Astrocyte (in vitro differentiated cells and primary cell): ENCODE data around the gene CKLF. TPM values are rescaled to one million over a fixed set of nuclear protein-coding genes. Genes with fewer than 3 reads are reported as not detected.

ENCODE experiments used
- DNase-seq: peaks from one replicate; pipeline ENCODE4 v3.0.0-alpha.2; 2010; ENCODE audit warnings: low read depth
- FAIRE-seq: peaks from 2 replicates; lab custom pipeline; 2011; peaks lifted over from hg19 to GRCh38; lab: Jason Lieb, UNC
- H2AFZ ChIP-seq: 2 replicates; pipeline ENCODE4 v1.6.0; 2012; ENCODE audit warnings: low read depth, low read length, inconsistent platforms
- H3K27ac ChIP-seq: 2 replicates; pipeline ENCODE4 v1.5.1; 2011; ENCODE audit warnings: low read depth, low read length, inconsistent platforms
- H3K27me3 ChIP-seq: 2 replicates; pipeline ENCODE4 v1.6.0; 2011; ENCODE audit warnings: low read length, inconsistent platforms; ENCODE audit not compliant: insufficient read depth
- H3K36me3 ChIP-seq: 2 replicates; pipeline ENCODE4 v1.5.1; 2011; ENCODE audit warnings: low read length, inconsistent platforms; ENCODE audit not compliant: insufficient read depth
- H3K4me1 ChIP-seq: 2 replicates; pipeline ENCODE4 v1.5.1; 2011; ENCODE audit warnings: low read length, inconsistent platforms; ENCODE audit not compliant: insufficient read depth
- H3K4me2 ChIP-seq: 2 replicates; pipeline ENCODE4 v1.6.0; 2012; ENCODE audit warnings: low read length, inconsistent platforms
- H3K4me3 ChIP-seq: 2 replicates; pipeline ENCODE4 v1.5.1; 2011; ENCODE audit warnings: low read depth, mild to moderate bottlenecking, low read length, inconsistent platforms; ENCODE audit not compliant: insufficient read depth
- H3K79me2 ChIP-seq: 2 replicates; pipeline ENCODE4 v1.6.0; 2012; ENCODE audit warnings: mild to moderate bottlenecking, low read length, inconsistent platforms; ENCODE audit not compliant: insufficient read depth
- H3K9ac ChIP-seq: 2 replicates; pipeline ENCODE4 v1.6.0; 2012; ENCODE audit warnings: mild to moderate bottlenecking, low read length, inconsistent platforms
- H3K9me3 ChIP-seq: 2 replicates; pipeline ENCODE4 v1.5.1; 2012; ENCODE audit warnings: low read depth, mild to moderate bottlenecking, low read length, inconsistent platforms; ENCODE audit not compliant: insufficient read depth
- H4K20me1 ChIP-seq: 2 replicates; pipeline ENCODE4 v1.6.0; 2012; ENCODE audit warnings: low read length, inconsistent platforms; ENCODE audit not compliant: insufficient read depth
- H3K27ac Mint-ChIP-seq: one replicate; pipeline ENCODE4 v1.8.0; 2021; ENCODE audit warnings: mild to moderate bottlenecking, mixed read lengths; ENCODE audit not compliant: unreplicated experiment
- H3K27me3 Mint-ChIP-seq: one replicate; pipeline ENCODE4 v1.8.0; 2021; ENCODE audit warnings: low read depth, mixed read lengths; ENCODE audit not compliant: unreplicated experiment
- H3K36me3 Mint-ChIP-seq: one replicate; pipeline ENCODE4 v1.8.0; 2021; ENCODE audit warnings: low read depth, mixed read lengths; ENCODE audit not compliant: unreplicated experiment
- H3K4me1 Mint-ChIP-seq: one replicate; pipeline ENCODE4 v1.8.0; 2021; ENCODE audit warnings: low read depth, mixed read lengths; ENCODE audit not compliant: unreplicated experiment
- H3K4me3 Mint-ChIP-seq: one replicate; pipeline ENCODE4 v1.8.0; 2021; ENCODE audit warnings: mild to moderate bottlenecking, moderate library complexity, mixed read lengths; ENCODE audit not compliant: unreplicated experiment
- H3K9me3 Mint-ChIP-seq: one replicate; pipeline ENCODE4 v1.8.0; 2021; ENCODE audit warnings: mild to moderate bottlenecking, mixed read lengths; ENCODE audit not compliant: unreplicated experiment
- CTCF ChIP-seq: IDR thresholded peaks from 2 replicates; pipeline ENCODE4 v1.5.1; 2011; ENCODE audit warnings: low read depth, mild to moderate bottlenecking, inconsistent platforms, low read length, moderate library complexity; ENCODE audit not compliant: insufficient read depth
- EZH2 ChIP-seq: IDR thresholded peaks from 2 replicates; pipeline ENCODE4 v1.6.1; 2012; ENCODE audit warnings: mild to moderate bottlenecking, low read length, inconsistent platforms; ENCODE audit not compliant: insufficient read depth
- total RNA-seq: library from RNA; stranded (reverse); gene quantifications from 2 replicates; pipeline ENCODE4 v1.2.1, GENCODE V29; 2021

CKLF gene
- total RNA-seq, 1 donor from 2014 or later = 24.5 TPM

GRCh38 chr16:66522816-66523590 lies 29.4 kb upstream of the CKLF start:
- H3K9ac ChIP-seq = no peak overlapping the region
- no peak overlapping the region for H3K4me3 ChIP-seq
- no peak overlapping the region for H3K27ac ChIP-seq
- H3K4me1 ChIP-seq = peaks cover 16% of the 10 kb centered on the region
- no peak for DNase-seq
- H3K27me3 ChIP-seq = no peaks in the 10 kb centered on the region
- peaks cover 25% of the 10 kb centered on the region for H3K4me1 Mint-ChIP-seq
- no peaks in the 10 kb centered on the region for H3K36me3 ChIP-seq
- H3K4me3 Mint-ChIP-seq = no peak overlapping the region
- no peaks in the 10 kb centered on the region for H3K9me3 ChIP-seq
- no peak for FAIRE-seq
- no peaks in the 10 kb centered on the region for H4K20me1 ChIP-seq
- H3K36me3 Mint-ChIP-seq = peaks cover 14% of the 10 kb centered on the region
- TF ChIP-seq EZH2 = no peak
- no peak for TF ChIP-seq CTCF
- H3K79me2 ChIP-seq = peaks cover 4% of the 10 kb centered on the region
- H2AFZ ChIP-seq = no peak overlapping the region
- no peaks in the 10 kb centered on the region for H3K9me3 Mint-ChIP-seq
- peaks cover 3% of the 10 kb centered on the region for H3K27me3 Mint-ChIP-seq
- no peak overlapping the region for H3K27ac Mint-ChIP-seq
- H3K4me2 ChIP-seq = no peak overlapping the region

- no peak overlapping the region for H3K4me2 ChIP-seq
Observed at GRCh38 chr16:66523861-66524354, 28.5 kb upstream of the CKLF start.

More at GRCh38 chr16:66523861-66524354, 28.5 kb upstream of the CKLF start:
- FAIRE-seq = no peak
- TF ChIP-seq CTCF = no peak
- TF ChIP-seq EZH2 = no peak
- H3K27me3 ChIP-seq = no peaks in the 10 kb centered on the region
- H3K27me3 Mint-ChIP-seq = peaks cover 5% of the 10 kb centered on the region
- peaks cover 25% of the 10 kb centered on the region for H3K4me1 Mint-ChIP-seq
- H3K27ac Mint-ChIP-seq = no peak overlapping the region
- DNase-seq = no peak
- H3K79me2 ChIP-seq = peaks cover 4% of the 10 kb centered on the region
- H3K9me3 ChIP-seq = no peaks in the 10 kb centered on the region
- no peak overlapping the region for H2AFZ ChIP-seq
- H3K9me3 Mint-ChIP-seq = peaks cover under 1% of the 10 kb centered on the region
- no peaks in the 10 kb centered on the region for H3K36me3 ChIP-seq
- H3K4me1 ChIP-seq = peaks cover 16% of the 10 kb centered on the region
- no peak overlapping the region for H3K4me3 Mint-ChIP-seq
- H3K9ac ChIP-seq = no peak overlapping the region
- H3K27ac ChIP-seq = no peak overlapping the region
- H3K36me3 Mint-ChIP-seq = peaks cover 15% of the 10 kb centered on the region
- H3K4me3 ChIP-seq = no peak overlapping the region
- H4K20me1 ChIP-seq = no peaks in the 10 kb centered on the region
